ENCODE results near the gene STEAP3.

GRCh38 chr2:119233326-119234020 lies 9.8 kb downstream of the STEAP3 start:
- TF ChIP-seq POLR2AphosphoS5 (IDR thresholded peaks at IDR 0.05; ENCODE audit: borderline replicate concordance, low read depth, low read length) = no peak
- no peak for TF ChIP-seq EZH2 (IDR thresholded peaks at IDR 0.05)
